ENCODE results near the gene CACNA1I. TPM values are rescaled to one million over a fixed set of nuclear protein-coding genes. Genes with fewer than 3 reads are reported as not detected.

Gene CACNA1I
- total RNA-seq, 1 donor from 2014 or later = not detected

DNA sequence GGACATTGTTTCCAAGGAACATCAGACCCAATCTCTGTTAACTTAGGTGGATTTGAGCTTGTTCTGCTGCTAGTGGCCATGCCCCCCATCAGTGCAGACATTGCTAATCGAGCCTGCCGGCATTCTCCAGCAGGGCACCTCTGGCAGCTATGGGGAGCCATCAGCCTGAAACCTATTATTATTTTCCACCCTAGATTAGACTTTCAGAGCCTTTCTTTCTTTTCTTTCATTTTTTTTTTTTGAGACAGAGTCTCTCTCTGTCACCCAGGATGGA is 4.9 kb downstream of the CACNA1I start:
- TF ChIP-seq, protein P1, sequence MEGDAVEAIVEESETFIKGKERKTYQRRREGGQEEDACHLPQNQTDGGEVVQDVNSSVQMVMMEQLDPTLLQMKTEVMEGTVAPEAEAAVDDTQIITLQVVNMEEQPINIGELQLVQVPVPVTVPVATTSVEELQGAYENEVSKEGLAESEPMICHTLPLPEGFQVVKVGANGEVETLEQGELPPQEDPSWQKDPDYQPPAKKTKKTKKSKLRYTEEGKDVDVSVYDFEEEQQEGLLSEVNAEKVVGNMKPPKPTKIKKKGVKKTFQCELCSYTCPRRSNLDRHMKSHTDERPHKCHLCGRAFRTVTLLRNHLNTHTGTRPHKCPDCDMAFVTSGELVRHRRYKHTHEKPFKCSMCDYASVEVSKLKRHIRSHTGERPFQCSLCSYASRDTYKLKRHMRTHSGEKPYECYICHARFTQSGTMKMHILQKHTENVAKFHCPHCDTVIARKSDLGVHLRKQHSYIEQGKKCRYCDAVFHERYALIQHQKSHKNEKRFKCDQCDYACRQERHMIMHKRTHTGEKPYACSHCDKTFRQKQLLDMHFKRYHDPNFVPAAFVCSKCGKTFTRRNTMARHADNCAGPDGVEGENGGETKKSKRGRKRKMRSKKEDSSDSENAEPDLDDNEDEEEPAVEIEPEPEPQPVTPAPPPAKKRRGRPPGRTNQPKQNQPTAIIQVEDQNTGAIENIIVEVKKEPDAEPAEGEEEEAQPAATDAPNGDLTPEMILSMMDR (IDR thresholded peaks at IDR 0.05; ENCODE audit: insufficient read depth, low read length, severe bottlenecking) = no peak
- DNase-seq (ENCODE audit: low read depth) = no peak
- Histone ChIP-seq H3K27me3 (ENCODE audit: control insufficient read depth, insufficient read depth, low read length) (no peaks in the 10 kb centered on the region), H3K36me3 (ENCODE audit: control insufficient read depth, insufficient read depth, low read length) (no peaks in the 10 kb centered on the region), H3K4me3 (ENCODE audit: low read depth, low read length) (no peak overlapping the region)
- FAIRE-seq = no peak

DNA sequence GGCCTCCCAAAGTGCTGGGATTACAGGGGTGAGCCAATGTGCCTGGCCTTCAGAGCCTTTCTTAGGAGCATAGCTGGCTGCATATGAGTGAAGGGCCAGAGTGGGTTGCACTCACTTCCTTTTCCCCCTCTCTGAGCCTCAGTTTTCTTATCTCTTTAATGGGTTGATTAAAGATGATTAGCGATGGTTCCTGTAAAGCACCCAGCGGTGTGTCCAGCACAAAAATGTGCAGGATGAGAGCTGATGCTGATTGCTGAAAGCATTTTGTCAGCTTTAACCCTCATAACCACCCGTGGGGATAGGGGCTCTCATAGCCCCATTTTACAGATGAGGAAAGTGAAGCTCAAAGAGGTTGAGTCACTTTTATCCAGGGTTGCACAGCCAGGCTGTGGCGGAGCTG is 5.5 kb downstream of the CACNA1I start:
- DNase-seq (ENCODE audit: low read depth) (no peak), FAIRE-seq (no peak)
- Histone ChIP-seq H3K36me3 (ENCODE audit: control insufficient read depth, insufficient read depth, low read length) (no peaks in the 10 kb centered on the region), H3K4me3 (ENCODE audit: low read depth, low read length) (no peak overlapping the region), H3K27me3 (ENCODE audit: control insufficient read depth, insufficient read depth, low read length) (no peaks in the 10 kb centered on the region)
- TF ChIP-seq, protein P1 (IDR thresholded peaks at IDR 0.05; ENCODE audit: insufficient read depth, low read length, severe bottlenecking) = no peak

DNA sequence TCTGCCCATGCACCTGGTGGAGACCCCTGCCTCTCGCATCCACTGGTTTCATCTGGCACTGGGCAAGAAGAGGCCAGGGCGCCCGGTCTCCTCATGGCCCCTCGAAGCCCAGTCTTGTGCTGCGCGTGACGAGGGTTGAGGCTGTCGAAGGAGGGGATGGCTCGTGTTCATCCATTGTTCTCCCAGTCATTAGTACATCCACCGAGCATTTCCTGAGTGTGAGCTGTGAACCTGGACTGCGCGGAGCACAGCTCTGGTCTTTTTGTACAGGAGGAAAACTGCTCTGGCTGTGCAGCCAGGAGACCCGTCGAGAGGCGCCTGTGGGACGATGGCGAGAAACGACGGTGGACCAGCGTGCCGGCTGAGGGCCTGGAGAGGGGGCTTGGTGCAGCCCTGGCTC is 6.8 kb downstream of the CACNA1I start:
- no peak for FAIRE-seq

GRCh38 chr22:39577900-39578299 is 7.3 kb downstream of the CACNA1I start:
- no peaks in the 10 kb centered on the region for H3K36me3 ChIP-seq (ENCODE audit: control insufficient read depth, insufficient read depth, low read length)
- no peaks in the 10 kb centered on the region for H3K27me3 ChIP-seq (ENCODE audit: control insufficient read depth, insufficient read depth, low read length)
- FAIRE-seq = no peak
- DNase-seq (ENCODE audit: low read depth) = no peak
- no peak overlapping the region for H3K4me3 ChIP-seq (ENCODE audit: low read depth, low read length)
- TF ChIP-seq, protein P1 (IDR thresholded peaks at IDR 0.05; ENCODE audit: insufficient read depth, low read length, severe bottlenecking) = no peak

More for the DNA sequence above, 6.8 kb downstream of the CACNA1I start:
- no peak for DNase-seq (ENCODE audit: low read depth)
- TF ChIP-seq, protein P1 (IDR thresholded peaks at IDR 0.05; ENCODE audit: insufficient read depth, low read length, severe bottlenecking) = no peak
- H3K36me3 ChIP-seq (ENCODE audit: control insufficient read depth, insufficient read depth, low read length) = no peaks in the 10 kb centered on the region
- H3K4me3 ChIP-seq (ENCODE audit: low read depth, low read length) = no peak overlapping the region
- no peaks in the 10 kb centered on the region for H3K27me3 ChIP-seq (ENCODE audit: control insufficient read depth, insufficient read depth, low read length)

- Histone ChIP-seq H3K36me3 (ENCODE audit: control insufficient read depth, insufficient read depth, low read length) (no peaks in the 10 kb centered on the region), H3K4me3 (ENCODE audit: low read depth, low read length) (no peak overlapping the region), H3K27me3 (ENCODE audit: control insufficient read depth, insufficient read depth, low read length) (no peaks in the 10 kb centered on the region)
- no peak for FAIRE-seq
- no peak for DNase-seq (ENCODE audit: low read depth)
- TF ChIP-seq, protein P1 (IDR thresholded peaks at IDR 0.05; ENCODE audit: insufficient read depth, low read length, severe bottlenecking) = no peak
Measured at GRCh38 chr22:39580006-39580441, 9.5 kb downstream of the CACNA1I start.

- TF ChIP-seq, protein P1 (IDR thresholded peaks at IDR 0.05; ENCODE audit: insufficient read depth, low read length, severe bottlenecking) = no peak
- no peak for FAIRE-seq
- H3K4me3 ChIP-seq (ENCODE audit: low read depth, low read length) = no peak overlapping the region
- DNase-seq (ENCODE audit: low read depth) = no peak
- no peaks in the 10 kb centered on the region for H3K36me3 ChIP-seq (ENCODE audit: control insufficient read depth, insufficient read depth, low read length)
- H3K27me3 ChIP-seq (ENCODE audit: control insufficient read depth, insufficient read depth, low read length) = no peaks in the 10 kb centered on the region
Measured at GRCh38 chr22:39580795-39581194, 10.2 kb downstream of the CACNA1I start.
